Raji (cell line): Measurements from ENCODE around the gene FAM83E.
A peak's percentile ranks its signal among the peaks of the same experiment; 100 is the strongest.

Source experiments
- POLR2A ChIP-seq: IDR thresholded peaks from 2 replicates; pipeline ENCODE4 v1.6.1; 2011; ENCODE audit warnings: low read depth, low read length, control low read depth; ENCODE audit not compliant: insufficient read depth

The FAM83E gene

GRCh38 chr19:48614436-48615230, at the start of gene FAM83E:
TSS of gene FAM83E (minus strand) at chr19:48615076. CDS start at chr19:48613372, 1,704 bp downstream.
- TF ChIP-seq POLR2A, result no peak; the same call in 1 of the 2 replicates

GRCh38 chr19:48664476-48664875, 49.6 kb upstream of the FAM83E start:
- TF ChIP-seq POLR2A, result no peak

- TF ChIP-seq POLR2A, result no peak
Observed at GRCh38 chr19:48663667-48664066, 48.8 kb upstream of the FAM83E start.

GRCh38 chr19:48661711-48662090, 46.8 kb upstream of the FAM83E start:
- no peak for TF ChIP-seq POLR2A

- TF ChIP-seq POLR2A, result peak; percentile 61
Observed at GRCh38 chr19:48660852-48661710, 46.2 kb upstream of the FAM83E start.

- TF ChIP-seq POLR2A, result no peak
Observed at GRCh38 chr19:48659768-48660167, 44.9 kb upstream of the FAM83E start.

- no peak for TF ChIP-seq POLR2A
Observed at GRCh38 chr19:48658483-48658882, 43.6 kb upstream of the FAM83E start.

GRCh38 chr19:48656840-48657474, 42.1 kb upstream of the FAM83E start:
- no peak for TF ChIP-seq POLR2A

GRCh38 chr19:48654299-48655059, 39.6 kb upstream of the FAM83E start:
- TF ChIP-seq POLR2A, result no peak

- TF ChIP-seq POLR2A, result no peak
Observed at GRCh38 chr19:48651683-48652048, 36.8 kb upstream of the FAM83E start.

- TF ChIP-seq POLR2A, result no peak
Observed at GRCh38 chr19:48650974-48651682, 36.3 kb upstream of the FAM83E start.

GRCh38 chr19:48648134-48648533, 33.3 kb upstream of the FAM83E start:
- no peak for TF ChIP-seq POLR2A

GRCh38 chr19:48646722-48647216, 31.9 kb upstream of the FAM83E start:
- TF ChIP-seq POLR2A, result peak; percentile 51
